ENCODE data around the gene ARHGEF16.

ARHGEF16 gene

GRCh38 chr1:3453891-3454810 is at the start of gene ARHGEF16:
TSS of gene ARHGEF16 (plus strand) at chr1:3454665. CDS start at chr1:3463085, 8,420 bp downstream.
- no peak for DNase-seq (ENCODE audit: low read depth in 2 of 2)

GRCh38 chr1:3404801-3405200 is 49.7 kb upstream of the ARHGEF16 start:
- DNase-seq (ENCODE audit: low read depth in 2 of 2), result no peak

- DNase-seq (ENCODE audit: low read depth in 2 of 2), result no peak
Measured at GRCh38 chr1:3405491-3405890, 49.0 kb upstream of the ARHGEF16 start.

- no peak for DNase-seq (ENCODE audit: low read depth in 2 of 2)
Measured at GRCh38 chr1:3405974-3406867, 48.2 kb upstream of the ARHGEF16 start.

GRCh38 chr1:3407021-3407420 is 47.4 kb upstream of the ARHGEF16 start:
- no peak for DNase-seq (ENCODE audit: low read depth in 2 of 2)

- no peak for DNase-seq (ENCODE audit: low read depth in 2 of 2)
Measured at GRCh38 chr1:3408751-3409266, 45.7 kb upstream of the ARHGEF16 start.

- DNase-seq (ENCODE audit: low read depth in 2 of 2), result no peak
Measured at GRCh38 chr1:3409366-3410141, 44.9 kb upstream of the ARHGEF16 start.

GRCh38 chr1:3410142-3410925 is 44.1 kb upstream of the ARHGEF16 start:
- DNase-seq (ENCODE audit: low read depth in 2 of 2), result no peak

- DNase-seq (ENCODE audit: low read depth in 2 of 2), result no peak
Measured at GRCh38 chr1:3411806-3412205, 42.7 kb upstream of the ARHGEF16 start.

- no peak for DNase-seq (ENCODE audit: low read depth in 2 of 2)
Measured at GRCh38 chr1:3412376-3412775, 42.1 kb upstream of the ARHGEF16 start.

- DNase-seq (ENCODE audit: low read depth in 2 of 2), result no peak
Measured at GRCh38 chr1:3413975-3414710, 40.3 kb upstream of the ARHGEF16 start.

- DNase-seq (ENCODE audit: low read depth in 2 of 2), result no peak
Measured at GRCh38 chr1:3415260-3416090, 39.0 kb upstream of the ARHGEF16 start.

GRCh38 chr1:3417082-3417739 is 37.3 kb upstream of the ARHGEF16 start:
- DNase-seq (ENCODE audit: low read depth in 2 of 2), result no peak

- DNase-seq (ENCODE audit: low read depth in 2 of 2), result no peak
Measured at GRCh38 chr1:3417934-3418333, 36.5 kb upstream of the ARHGEF16 start.

- no peak for DNase-seq (ENCODE audit: low read depth in 2 of 2)
Measured at GRCh38 chr1:3418600-3418999, 35.9 kb upstream of the ARHGEF16 start.

- no peak for DNase-seq (ENCODE audit: low read depth in 2 of 2)
Measured at GRCh38 chr1:3419415-3420204, 34.9 kb upstream of the ARHGEF16 start.

GRCh38 chr1:3420218-3420951 is 34.1 kb upstream of the ARHGEF16 start:
- DNase-seq (ENCODE audit: low read depth in 2 of 2), result no peak
